ENCODE measurements around the gene NAXE.
"Not testable (repeated sequence)": the region's sequence is repeated elsewhere in the genome, so short reads cannot be mapped to it uniquely, and the experiment has no call there.

Gene NAXE

GRCh38 chr1:156571261-156571852 is 20.2 kb upstream of the NAXE start:
- no peak for DNase-seq

- peak; percentile 53 to 63 for DNase-seq
These were observed 19.5 kb upstream of the NAXE start, which contains the start of gene IQGAP3 for GRCh38 chr1:156571919-156572662. Gene IQGAP3, minus strand, starts transcription at chr1:156572565. Its CDS starts 36 bp downstream, at chr1:156572529.

GRCh38 chr1:156572663-156573018 is 18.9 kb upstream of the NAXE start:
- no peak for DNase-seq

- no peak for DNase-seq
These were observed 17.4 kb upstream of the NAXE start for GRCh38 chr1:156574039-156574633.

- no peak for DNase-seq
These were observed 14.0 kb upstream of the NAXE start for GRCh38 chr1:156577550-156577949.

- DNase-seq: no peak
These were observed 13.5 kb upstream of the NAXE start for GRCh38 chr1:156578055-156578454.

GRCh38 chr1:156579472-156579871 is 12.1 kb upstream of the NAXE start, which contains the start of gene TTC24:
Gene TTC24, plus strand, starts transcription at chr1:156579723. Its CDS starts 1,642 bp downstream, at chr1:156581365.
- DNase-seq: no peak

- DNase-seq: no peak
These were observed 9.8 kb upstream of the NAXE start for GRCh38 chr1:156581661-156582387.

- no peak for DNase-seq
These were observed 9.1 kb upstream of the NAXE start for GRCh38 chr1:156582388-156583017.

GRCh38 chr1:156583821-156584622 is 7.6 kb upstream of the NAXE start:
- peak; percentile 58 to 62 for DNase-seq

- no peak for DNase-seq
These were observed 6.8 kb upstream of the NAXE start for GRCh38 chr1:156584813-156585212.

- DNase-seq: no peak
These were observed 5.3 kb upstream of the NAXE start for GRCh38 chr1:156586323-156586722.

- no peak for DNase-seq
These were observed 4.6 kb upstream of the NAXE start for GRCh38 chr1:156586892-156587477.

- DNase-seq: not testable (repeated sequence)
These were observed 3.6 kb upstream of the NAXE start for GRCh38 chr1:156587927-156588326.

- DNase-seq: no peak
These were observed 2.0 kb upstream of the NAXE start for GRCh38 chr1:156589546-156589945.

GRCh38 chr1:156590326-156591180 is 1.0 kb upstream of the NAXE start:
- no peak for DNase-seq

GRCh38 chr1:156591181-156591431 is 470 bp upstream of the NAXE start:
- DNase-seq: no peak

- DNase-seq: no peak
These were observed 758 bp downstream of the NAXE start for GRCh38 chr1:156592158-156592909.

- no peak for DNase-seq
These were observed 1.5 kb downstream of the NAXE start for GRCh38 chr1:156592910-156593660.

GRCh38 chr1:156593661-156593989 is 2.0 kb downstream of the NAXE start:
- DNase-seq: no peak

Data from hippocampal formation (tissue), 2 donors.